K562 (cell line): Measurements from ENCODE around the gene C10orf143.

ENCODE experiments used
- CTCF ChIP-seq, 3 experiments: IDR thresholded peaks in 2 of 3; conservative IDR thresholded peaks in 1 of 3; 2 replicates each; pipeline ENCODE4 v1.5.1; 2011 to 2012; ENCODE audit warnings: low read length in 3 of 3, mild to moderate bottlenecking in 3 of 3, control low read depth in 2 of 3, improper control_type of control experiment in 1 of 3, inconsistent platforms in 1 of 3, low read depth in 1 of 3, mixed read lengths in 1 of 3, moderate library complexity in 1 of 3; ENCODE audit not compliant: insufficient read depth in 2 of 3
- E2F4 ChIP-seq: sonication (generic); formaldehyde crosslinking; IDR thresholded peaks from 2 replicates; pipeline ENCODE4 v1.8.0; 2022; ENCODE audit warnings: mild to moderate bottlenecking, low read depth, missing genetic modification reagents
- EP300 ChIP-seq: IDR thresholded peaks from 2 replicates; pipeline ENCODE4 v1.6.1; 2012; ENCODE audit warnings: low read length, improper control_type of control experiment
- EZH2 ChIP-seq: IDR thresholded peaks from 2 replicates; pipeline ENCODE4 v1.6.1; 2012; ENCODE audit warnings: low read depth, mild to moderate bottlenecking, inconsistent platforms, low read length, borderline replicate concordance
- FOXP1 ChIP-seq: sonication (generic); formaldehyde crosslinking; IDR thresholded peaks from 2 replicates; pipeline ENCODE4 v1.8.0; 2022; ENCODE audit warnings: mild to moderate bottlenecking, missing genetic modification reagents
- ZBTB12 ChIP-seq: fragments of 250-450 bp; sonication (Bioruptor Pico); IDR thresholded peaks from 2 replicates; pipeline ENCODE4 v1.4.0; 2020
- ZNF134 ChIP-seq: fragments of 250-450 bp; sonication (Bioruptor Pico); conservative IDR thresholded peaks from 2 replicates; pipeline ENCODE4 v1.4.0; 2020
- ZNF699 ChIP-seq: fragments of 250-450 bp; sonication (Bioruptor Pico); IDR thresholded peaks from 2 replicates; pipeline ENCODE4 v1.8.0; 2021; ENCODE audit warnings: mild to moderate bottlenecking, moderate library complexity; ENCODE audit not compliant: insufficient replicate concordance
- ZNF780A ChIP-seq: fragments of 250-450 bp; sonication (Bioruptor Pico); IDR thresholded peaks from 2 replicates; pipeline ENCODE4 v1.5.0; 2021; ENCODE audit warnings: mild to moderate bottlenecking

GRCh38 chr10:130141038-130141437, 30.4 kb upstream of the C10orf143 start:
- TF ChIP-seq ZBTB12 (no peak), ZNF699 (no peak), CTCF (IDR thresholded peaks at IDR 0.05 in 2 of 3, conservative IDR thresholded peaks at IDR 0.05 in 1 of 3; ENCODE audit: insufficient read depth in 2 of 3, low read depth in 1 of 3, low read length in 3 of 3) (no peak), ZNF780A (CRISPR knock-in tag) (no peak), EP300 (no peak), EZH2 (no peak), ZNF134 (CRISPR knock-in tag) (no peak), E2F4 (CRISPR knock-in tag) (no peak), FOXP1 (no peak)
